A673 (cell line): Measurements from ENCODE around the gene CDIPT.

ENCODE experiments used
- CTCF ChIP-seq: fragments of 300-800, 200-600 bp; sonication (generic); conservative IDR thresholded peaks from 2 replicates; pipeline ENCODE4 v1.5.1; 2017; ENCODE audit warnings: low read depth, mild to moderate bottlenecking, antibody characterized with exemption, low read length, moderate library complexity, mixed read lengths
- EZH2 ChIP-seq: fragments of 200-600 bp; sonication (generic); IDR thresholded peaks from 2 replicates; pipeline ENCODE4 v1.6.1; 2017; ENCODE audit warnings: borderline replicate concordance, low read depth, mild to moderate bottlenecking, mixed read lengths, antibody characterized with exemption, low read length; ENCODE audit not compliant: poor library complexity, severe bottlenecking

GRCh38 chr16:29904947-29905346 lies 41.9 kb upstream of the CDIPT start:
- TF ChIP-seq CTCF (no peak), EZH2 (no peak)
